Measurements from ENCODE around the gene PIP4K2A. TPM values are rescaled to one million over a fixed set of nuclear protein-coding genes. Genes with fewer than 3 reads are reported as not detected.

Gene PIP4K2A
- total RNA-seq, 4 donors from 2014 or later, result 6.8 to 34.7 (median 15.4) TPM

- Histone ChIP-seq H3K4me3 (no peak overlapping the region), H3K36me3 (peaks cover 0 to 16% (median 0%) of the 10 kb centered on the region in 3 donors), H3K27ac (no peak overlapping the region), H3K4me1 (no peaks in the 10 kb centered on the region), H3K9me3 (no peaks in the 10 kb centered on the region), H3K27me3 (no peaks in the 10 kb centered on the region)
- TF ChIP-seq CTCF (IDR thresholded peaks at IDR 0.05) (no peak), POLR2A (IDR thresholded peaks at IDR 0.05) (no peak)
- no peak for DNase-seq
Measured at GRCh38 chr10:22568928-22569327, 145.4 kb downstream of the PIP4K2A start.

GRCh38 chr10:22564060-22564459 is 150.3 kb downstream of the PIP4K2A start:
- Histone ChIP-seq H3K9me3 (no peaks in the 10 kb centered on the region), H3K36me3 (peaks cover 0 to 16% (median 0%) of the 10 kb centered on the region in 3 donors), H3K27ac (no peak overlapping the region), H3K4me3 (no peak overlapping the region), H3K27me3 (no peaks in the 10 kb centered on the region), H3K4me1 (no peaks in the 10 kb centered on the region)
- DNase-seq, result no peak
- TF ChIP-seq POLR2A (IDR thresholded peaks at IDR 0.05), result no peak
- TF ChIP-seq CTCF (IDR thresholded peaks at IDR 0.05), result no peak

DNA sequence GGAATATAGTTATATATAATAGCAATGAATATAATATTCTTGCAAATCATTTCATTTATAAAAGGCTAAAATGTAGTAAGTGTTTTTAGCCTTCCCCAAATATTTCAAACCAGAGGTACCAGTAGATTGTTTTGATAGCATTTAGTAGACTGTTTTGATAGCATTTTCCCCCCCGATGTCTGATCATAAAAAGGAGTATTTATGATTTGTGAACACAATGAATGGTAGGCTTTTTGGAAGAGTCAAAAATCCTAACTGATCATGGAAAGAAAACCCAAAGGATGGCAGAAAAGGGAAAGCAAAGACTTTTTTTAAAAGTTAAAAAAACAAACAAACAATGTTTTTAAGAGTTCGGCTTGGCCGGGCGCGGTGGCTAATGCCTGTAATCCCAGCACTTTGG is 152.5 kb downstream of the PIP4K2A start:
- no peak overlapping the region for H3K4me3 ChIP-seq
- H3K4me1 ChIP-seq, result no peaks in the 10 kb centered on the region
- no peaks in the 10 kb centered on the region for H3K36me3 ChIP-seq

GRCh38 chr10:22560913-22561239 is 153.5 kb downstream of the PIP4K2A start:
- no peak for TF ChIP-seq POLR2A (IDR thresholded peaks at IDR 0.05)
- TF ChIP-seq CTCF (IDR thresholded peaks at IDR 0.05), result no peak
- Histone ChIP-seq H3K9me3 (no peaks in the 10 kb centered on the region), H3K36me3 (no peaks in the 10 kb centered on the region), H3K4me1 (no peaks in the 10 kb centered on the region), H3K27ac (no peak overlapping the region), H3K27me3 (no peaks in the 10 kb centered on the region), H3K4me3 (no peak overlapping the region)
- DNase-seq, result no peak

More for the DNA sequence above, 152.5 kb downstream of the PIP4K2A start:
- no peak for DNase-seq
- H3K9me3 ChIP-seq, result no peaks in the 10 kb centered on the region
- H3K27ac ChIP-seq, result no peak overlapping the region
- no peaks in the 10 kb centered on the region for H3K27me3 ChIP-seq
- TF ChIP-seq CTCF (IDR thresholded peaks at IDR 0.05), result no peak
- no peak for TF ChIP-seq POLR2A (IDR thresholded peaks at IDR 0.05)

DNA sequence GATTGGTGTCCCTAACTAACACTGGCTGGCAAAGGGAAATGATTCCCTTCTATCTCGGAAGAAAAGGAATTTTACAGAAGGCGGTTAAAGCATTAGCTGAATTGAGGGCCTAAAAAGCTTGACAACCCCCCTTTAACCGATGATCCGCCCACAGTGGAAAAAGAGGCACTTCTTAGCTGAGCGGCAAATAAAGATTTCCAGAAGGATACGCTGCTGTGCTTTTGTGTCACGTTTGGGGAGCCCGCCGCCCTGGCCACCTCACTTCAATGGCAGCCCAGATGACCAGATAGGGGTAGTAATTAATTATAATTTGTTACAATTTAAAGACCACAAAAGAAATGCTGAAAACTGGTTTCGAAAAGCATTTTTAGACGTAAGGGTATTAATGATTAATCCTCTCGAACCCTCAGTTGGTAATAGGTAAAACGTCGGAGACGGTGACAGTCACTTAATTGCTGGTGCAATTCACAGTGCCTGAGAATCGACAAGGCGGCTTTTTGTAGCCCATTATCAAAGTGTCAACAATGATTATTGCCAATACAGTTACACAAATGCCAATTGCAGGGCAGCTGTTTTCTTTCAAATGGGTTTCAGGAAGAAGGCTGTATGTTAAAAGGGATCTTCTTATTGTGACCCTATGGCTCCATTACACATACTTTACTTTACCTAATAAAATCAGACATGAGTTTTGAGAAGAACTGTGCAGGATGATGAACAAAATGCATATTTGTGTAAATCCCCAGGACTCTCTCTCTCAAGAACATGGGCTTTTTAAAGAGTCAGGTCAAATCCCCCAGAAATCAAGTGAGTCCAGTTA is 154.1 kb downstream of the PIP4K2A start:
- H3K27ac ChIP-seq, result no peak overlapping the region
- no peak for TF ChIP-seq POLR2A (IDR thresholded peaks at IDR 0.05)
- no peak for TF ChIP-seq CTCF (IDR thresholded peaks at IDR 0.05)
- no peaks in the 10 kb centered on the region for H3K36me3 ChIP-seq
- H3K27me3 ChIP-seq, result no peaks in the 10 kb centered on the region
- DNase-seq, result no peak
- no peak overlapping the region for H3K4me3 ChIP-seq
- H3K9me3 ChIP-seq, result no peaks in the 10 kb centered on the region
- no peaks in the 10 kb centered on the region for H3K4me1 ChIP-seq
